ENCODE measurements around the gene ZNF396.

ZNF396 gene

DNA sequence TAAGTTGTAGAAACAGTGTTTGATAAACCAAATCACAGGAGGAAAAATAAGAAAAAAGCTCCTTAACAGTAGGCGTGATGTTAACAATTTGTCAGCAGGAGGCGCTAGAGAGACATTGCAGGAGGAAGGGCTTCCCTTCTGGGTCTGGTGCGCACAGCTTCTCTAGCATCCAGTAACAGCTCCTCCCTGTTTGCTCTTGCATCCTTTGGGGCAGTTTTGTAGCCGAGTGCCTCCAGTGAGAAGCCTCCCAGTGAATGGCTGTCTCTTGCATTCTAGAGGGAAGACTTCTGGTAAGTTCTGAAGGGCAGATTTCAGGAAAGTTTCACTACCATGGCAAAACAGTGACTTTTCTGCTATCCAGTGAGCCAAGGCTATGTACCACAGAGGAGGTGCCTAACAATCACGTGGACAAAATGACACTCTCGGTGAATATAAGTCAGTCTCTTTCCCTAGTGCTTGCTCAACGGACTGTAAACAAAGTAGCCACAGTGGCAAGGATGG, 9.5 kb upstream of the ZNF396 start:
- DNase-seq (ENCODE audit: extremely low spot score, insufficient read length, low read depth) = no peak
- peak; percentile 79 for FAIRE-seq

DNA sequence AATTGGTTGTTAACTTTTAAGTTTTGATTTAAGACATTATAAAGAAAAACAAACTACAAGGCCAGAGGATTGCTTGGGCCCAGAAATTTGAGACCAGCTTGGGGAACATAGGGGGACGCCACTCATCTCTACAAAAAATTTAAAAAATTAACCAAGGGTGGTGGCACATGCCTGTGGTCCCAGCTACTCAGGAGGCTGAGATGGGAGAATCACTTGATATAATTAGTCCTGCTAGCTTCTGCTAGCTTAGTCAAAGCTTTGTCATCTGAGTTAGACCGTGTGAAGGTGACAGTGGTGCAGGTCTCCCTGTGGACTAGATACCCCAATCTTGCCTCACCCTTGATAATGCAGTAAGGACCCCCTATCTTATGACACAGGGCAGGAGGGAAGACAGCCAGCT, 6.0 kb upstream of the ZNF396 start:
- FAIRE-seq = no peak
- DNase-seq (ENCODE audit: extremely low spot score, insufficient read length, low read depth) = no peak

DNA sequence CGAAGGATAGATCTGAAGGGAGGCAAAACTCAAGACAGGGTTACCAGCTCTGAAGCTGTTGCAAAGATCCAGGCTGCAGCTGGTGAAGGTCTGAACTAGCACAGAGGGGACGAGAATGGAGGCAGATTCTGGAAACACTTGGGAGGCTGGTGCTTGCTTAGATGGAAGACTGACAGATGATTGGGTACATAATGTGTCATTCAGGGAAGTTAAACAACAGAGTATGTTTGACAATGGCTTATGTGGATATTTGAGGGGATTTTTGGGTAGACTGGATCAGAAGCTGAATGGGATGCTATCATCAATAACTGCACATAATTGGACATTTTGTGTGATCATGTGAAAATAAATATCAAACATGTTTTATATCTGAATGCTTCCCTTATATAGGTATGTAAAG, 2.3 kb upstream of the ZNF396 start:
- FAIRE-seq (no peak), DNase-seq (ENCODE audit: extremely low spot score, insufficient read length, low read depth) (no peak)

DNA sequence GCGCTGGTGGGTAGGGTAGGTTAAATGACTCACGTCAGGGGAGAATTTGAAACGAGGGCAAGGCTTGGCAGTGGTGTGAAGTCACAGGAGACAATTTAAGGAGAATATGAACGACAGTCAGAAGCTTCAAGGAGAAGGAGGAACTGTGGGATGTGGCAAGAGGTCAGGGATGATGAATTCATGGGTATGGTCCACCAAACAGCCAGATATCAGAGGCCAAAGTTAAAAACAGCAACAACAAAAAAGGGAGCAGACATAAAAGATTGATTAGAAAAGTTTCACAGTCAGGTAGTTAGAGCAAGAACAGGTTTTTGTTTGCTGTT, 1.4 kb upstream of the ZNF396 start:
- DNase-seq (ENCODE audit: extremely low spot score, insufficient read length, low read depth) (no peak), FAIRE-seq (no peak)

DNA sequence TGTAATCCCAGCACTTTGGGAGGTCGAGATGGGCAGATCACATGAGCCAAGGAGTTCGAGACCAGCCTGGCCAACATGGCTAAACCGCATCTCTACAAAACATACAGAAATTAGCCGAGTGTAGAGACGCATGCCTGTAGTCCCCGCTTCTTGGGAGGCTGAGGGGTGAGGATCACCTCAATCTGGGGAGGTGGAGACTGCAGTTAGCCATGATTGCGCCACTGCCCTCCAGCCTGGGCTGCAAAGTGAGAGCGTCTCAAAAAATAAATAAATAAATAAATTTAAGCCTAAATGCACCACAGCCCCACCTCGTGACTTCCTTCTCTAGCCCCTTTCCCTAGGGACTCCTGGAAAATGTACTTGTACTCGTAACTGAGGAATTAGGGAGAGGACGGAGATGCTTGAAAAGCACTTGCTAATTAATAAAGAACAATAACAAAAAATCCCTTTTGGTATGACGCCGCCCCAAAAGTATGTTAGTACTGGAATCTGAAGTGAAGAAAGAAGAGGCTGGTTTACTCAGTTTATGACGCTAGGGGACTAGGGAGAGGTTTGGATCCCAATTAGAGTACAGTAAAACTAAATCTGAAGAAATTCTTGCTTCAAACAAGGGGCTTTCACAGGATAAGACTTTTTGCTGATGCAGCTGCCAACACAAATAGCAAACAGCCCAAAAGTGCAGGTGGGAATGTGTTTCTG, 887 bp upstream of the ZNF396 start:
- FAIRE-seq (no peak), DNase-seq (ENCODE audit: extremely low spot score, insufficient read length, low read depth) (no peak)

DNA sequence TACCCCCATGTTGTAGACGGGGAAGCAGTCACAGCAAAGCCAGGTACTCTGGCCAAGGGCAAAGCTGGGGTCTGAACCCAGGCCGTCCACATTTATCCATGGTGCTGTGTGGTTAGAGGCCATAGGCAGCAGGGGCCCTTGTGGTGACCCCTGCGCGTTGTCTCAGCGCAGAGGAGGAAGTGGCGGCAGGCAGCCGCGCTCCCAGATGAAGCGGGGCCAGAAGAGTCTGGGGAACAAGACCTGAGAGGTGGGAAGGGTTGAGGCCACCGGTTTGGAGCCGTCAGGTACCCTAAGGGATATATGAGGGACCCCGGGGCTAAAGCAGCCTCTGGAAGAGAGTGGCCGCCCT, 770 bp downstream of the ZNF396 start:
- DNase-seq (ENCODE audit: extremely low spot score, insufficient read length, low read depth) = no peak
- no peak for FAIRE-seq

DNA sequence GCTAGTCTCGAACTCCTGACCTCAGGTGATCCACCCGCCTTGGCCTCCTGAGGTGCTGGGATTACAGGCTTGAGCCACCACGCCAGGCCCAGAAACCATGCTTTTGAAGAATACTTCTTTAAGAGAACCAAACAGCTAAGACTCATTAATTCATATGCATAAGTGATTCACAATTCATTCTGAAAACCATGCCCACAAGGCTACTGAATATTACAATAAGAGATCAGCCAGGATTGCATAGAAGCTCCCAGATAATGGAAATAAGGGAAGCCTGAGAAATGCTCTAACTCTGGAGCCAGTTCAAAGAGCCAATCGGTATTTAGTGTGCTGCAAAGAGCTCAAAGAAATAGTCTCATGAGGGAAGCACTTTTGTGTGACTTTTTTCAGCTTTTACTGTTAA, 2.4 kb downstream of the ZNF396 start:
- no peak for DNase-seq (ENCODE audit: extremely low spot score, insufficient read length, low read depth)
- no peak for FAIRE-seq

DNA sequence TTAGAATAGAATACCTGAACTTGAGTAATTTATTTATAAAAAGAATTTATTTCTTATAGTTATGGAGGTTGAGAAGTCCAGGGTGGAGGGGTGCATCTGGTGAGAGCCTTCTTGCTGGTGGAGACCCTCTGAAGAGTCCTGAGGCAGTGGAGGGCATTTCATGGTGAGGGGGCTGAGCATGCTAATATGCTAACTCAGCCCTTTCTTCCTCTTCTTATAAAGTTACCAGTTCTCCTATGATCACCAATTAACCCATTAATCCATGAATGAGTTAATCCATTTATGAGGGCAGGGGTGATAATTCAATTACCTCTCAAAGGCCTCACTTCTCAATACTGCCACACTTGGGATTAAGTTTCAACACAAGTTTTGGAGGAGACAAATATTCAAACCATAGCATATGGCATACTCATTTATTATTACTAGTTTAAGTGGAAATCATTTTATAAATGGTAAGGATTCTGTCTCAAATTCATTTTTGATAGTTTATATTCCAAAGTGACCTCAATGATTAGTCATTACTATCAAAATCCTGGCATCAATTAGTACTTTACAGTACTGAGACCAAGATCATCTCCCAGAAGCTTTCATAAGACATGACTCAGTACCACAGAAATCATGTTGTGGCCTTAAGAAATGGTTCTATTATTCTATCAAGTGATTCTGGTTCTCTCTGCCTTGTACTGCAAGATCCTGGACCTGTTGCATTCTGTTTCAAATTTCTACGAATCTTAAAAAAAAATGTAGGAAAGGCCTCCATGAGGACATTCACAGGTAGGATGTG, 5.5 kb downstream of the ZNF396 start:
- no peak for DNase-seq (ENCODE audit: extremely low spot score, insufficient read length, low read depth)
- no peak for FAIRE-seq

DNA sequence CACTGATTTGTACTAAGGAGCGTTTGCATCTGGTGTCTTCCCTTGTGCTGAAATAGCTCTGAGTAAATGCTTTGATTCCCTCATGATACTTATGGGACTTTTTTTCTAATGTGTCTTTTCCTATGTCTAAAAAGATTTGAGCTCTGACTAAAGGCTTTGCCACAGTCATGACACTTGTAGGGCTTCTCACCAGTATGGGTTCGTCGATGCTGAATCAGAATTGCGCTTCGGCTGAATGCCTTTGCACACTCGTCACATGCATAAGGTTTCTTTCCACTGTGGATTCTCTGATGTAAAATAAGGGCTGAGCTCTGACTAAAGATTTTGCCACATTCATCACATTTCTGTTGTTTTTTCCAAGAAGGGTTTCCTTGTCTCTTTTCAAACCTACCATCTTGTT, 8.0 kb downstream of the ZNF396 start:
- no peak for DNase-seq (ENCODE audit: extremely low spot score, insufficient read length, low read depth)
- FAIRE-seq = no peak

DNA sequence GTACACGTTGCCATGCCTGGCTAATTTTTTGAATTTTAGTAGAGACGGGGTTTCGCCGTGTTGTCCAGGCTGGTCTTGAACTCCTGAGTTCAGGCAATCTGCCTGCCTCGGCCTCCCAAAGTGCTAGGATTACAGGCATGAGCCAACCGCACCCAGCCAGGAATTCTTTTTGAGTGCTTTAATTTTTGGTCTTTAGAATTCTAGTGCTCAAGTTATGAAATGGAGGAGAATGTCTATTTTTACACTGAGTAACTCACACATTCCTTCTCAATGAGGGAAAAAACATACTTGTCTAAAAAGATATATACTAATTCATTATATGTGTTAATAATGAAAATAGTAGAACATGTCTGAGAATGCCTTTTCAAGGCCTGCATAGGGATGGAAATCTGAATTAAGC, 8.5 kb downstream of the ZNF396 start:
- FAIRE-seq = no peak
- no peak for DNase-seq (ENCODE audit: extremely low spot score, insufficient read length, low read depth)

DNA sequence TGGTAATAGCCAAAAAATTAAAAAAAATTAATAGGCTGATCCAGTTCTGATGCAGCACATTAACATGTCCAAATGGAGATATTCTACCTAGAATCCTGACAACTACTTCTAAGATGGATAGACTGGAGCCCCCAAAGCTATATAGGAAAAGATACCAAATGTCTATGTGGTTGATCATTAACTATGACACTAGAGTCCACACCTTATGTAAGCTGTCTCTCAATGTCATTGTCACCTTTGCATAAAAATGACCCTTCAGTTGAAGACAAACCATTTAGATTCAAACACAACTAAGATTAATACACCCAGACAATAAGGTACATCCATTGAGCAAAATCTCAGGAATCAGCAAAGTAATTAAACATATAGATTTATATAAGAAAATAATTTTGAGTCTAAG, 14.6 kb downstream of the ZNF396 start:
- DNase-seq (ENCODE audit: extremely low spot score, insufficient read length, low read depth) = no peak
- FAIRE-seq = no peak

DNA sequence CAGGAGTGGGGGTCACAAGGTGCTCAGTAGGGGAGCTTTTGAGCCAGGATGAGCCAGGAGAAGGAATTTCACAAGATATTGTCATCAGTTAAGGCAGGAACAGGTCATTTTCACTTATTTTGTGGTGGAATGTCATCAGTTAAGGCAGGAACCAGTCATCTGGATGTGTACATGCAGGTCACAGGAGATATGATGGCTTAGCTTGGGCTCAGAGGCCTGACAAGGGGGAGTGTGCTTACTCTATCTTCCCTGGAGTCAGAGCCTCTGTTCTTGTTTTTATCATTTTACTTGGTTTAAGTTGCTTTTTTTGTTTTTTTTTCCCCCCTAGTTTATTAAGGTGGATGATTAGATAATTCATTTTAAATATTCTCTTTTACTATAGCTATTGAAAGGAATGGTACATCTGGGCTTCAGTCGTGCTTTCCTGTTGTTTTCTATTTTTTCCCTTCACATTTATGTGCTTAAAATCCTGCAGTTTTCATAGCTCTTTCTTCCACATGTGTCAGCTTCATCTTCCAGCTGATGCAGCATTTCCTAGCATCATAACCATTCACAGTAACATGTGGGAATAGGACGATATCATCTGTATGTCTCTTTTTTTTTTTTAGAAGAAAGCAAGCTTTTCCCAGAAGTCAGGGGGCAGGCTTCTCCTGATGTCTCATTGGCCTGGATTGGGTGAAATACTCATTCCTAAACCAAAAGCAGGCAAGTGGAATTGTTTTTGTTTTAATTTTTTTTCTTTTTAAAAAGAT, 15.4 kb downstream of the ZNF396 start:
- FAIRE-seq (no peak), DNase-seq (ENCODE audit: extremely low spot score, insufficient read length, low read depth) (no peak)

DNA sequence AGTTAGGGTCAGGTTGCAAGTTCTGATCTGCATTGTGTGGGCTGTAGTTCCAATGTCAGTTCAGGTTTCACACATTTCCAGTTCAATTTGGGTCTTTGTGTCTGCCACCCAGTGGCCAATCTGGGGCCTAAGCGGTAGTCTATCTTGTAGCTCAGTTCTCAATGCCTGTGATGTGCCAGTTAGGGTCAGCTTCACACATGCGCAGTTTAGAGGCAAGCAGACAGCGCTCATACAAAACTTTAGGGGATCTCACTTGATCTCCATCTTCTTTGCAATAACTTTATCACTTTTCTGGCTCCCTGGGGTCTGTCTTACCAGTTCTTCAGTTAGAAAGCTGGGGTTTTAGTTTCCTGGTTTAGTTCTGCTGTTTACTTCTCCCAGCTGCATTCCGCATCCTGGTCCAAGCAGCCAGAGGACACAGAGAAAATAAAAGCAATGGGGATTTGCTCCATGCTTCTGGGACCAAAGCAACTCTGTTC, 22.0 kb downstream of the ZNF396 start:
- FAIRE-seq (peak; percentile 67), DNase-seq (ENCODE audit: extremely low spot score, insufficient read length, low read depth) (no peak)

DNA sequence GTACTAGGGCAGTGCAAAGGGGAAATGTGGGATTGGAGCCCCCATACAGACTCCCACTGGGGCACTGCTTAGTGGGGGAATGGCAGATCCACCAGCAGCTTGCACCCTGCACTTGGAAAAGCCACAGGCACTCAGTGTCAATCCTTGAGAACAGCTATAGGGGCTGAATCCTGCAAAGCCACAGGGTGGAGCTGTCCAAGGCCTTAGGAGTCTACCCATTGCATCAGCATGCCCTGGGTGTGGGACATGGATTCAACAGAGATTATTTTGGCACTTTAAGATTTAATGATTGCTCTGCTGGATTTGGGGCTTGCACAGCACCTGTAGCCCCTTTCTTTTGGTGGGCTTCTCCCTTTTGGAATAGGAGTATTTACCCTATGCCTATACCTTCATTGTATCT, 24.4 kb downstream of the ZNF396 start:
- DNase-seq (ENCODE audit: extremely low spot score, insufficient read length, low read depth) = no peak

DNA sequence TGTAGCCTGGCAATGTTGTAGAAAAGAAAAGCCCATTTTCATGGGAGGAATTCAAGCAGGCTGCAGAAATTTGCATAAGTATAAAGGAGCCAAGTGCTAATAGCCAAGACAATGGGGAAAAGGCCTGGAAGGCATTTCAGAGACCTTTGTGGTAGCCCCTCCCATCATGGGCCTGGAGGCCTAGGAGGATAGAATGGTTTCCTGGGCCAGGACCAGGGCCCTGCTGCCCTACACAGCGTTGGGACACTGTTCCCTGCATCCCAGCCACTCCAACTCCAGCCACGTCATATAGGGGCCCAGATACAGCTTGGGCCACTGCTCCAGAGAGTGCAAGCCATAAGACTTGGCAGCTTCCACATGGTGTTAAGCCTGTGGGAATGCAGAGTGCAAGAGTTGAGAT, 24.9 kb downstream of the ZNF396 start:
- DNase-seq (ENCODE audit: extremely low spot score, insufficient read length, low read depth) (no peak), FAIRE-seq (no peak)

More for the DNA sequence above, 24.4 kb downstream of the ZNF396 start:
- no peak for FAIRE-seq

DNA sequence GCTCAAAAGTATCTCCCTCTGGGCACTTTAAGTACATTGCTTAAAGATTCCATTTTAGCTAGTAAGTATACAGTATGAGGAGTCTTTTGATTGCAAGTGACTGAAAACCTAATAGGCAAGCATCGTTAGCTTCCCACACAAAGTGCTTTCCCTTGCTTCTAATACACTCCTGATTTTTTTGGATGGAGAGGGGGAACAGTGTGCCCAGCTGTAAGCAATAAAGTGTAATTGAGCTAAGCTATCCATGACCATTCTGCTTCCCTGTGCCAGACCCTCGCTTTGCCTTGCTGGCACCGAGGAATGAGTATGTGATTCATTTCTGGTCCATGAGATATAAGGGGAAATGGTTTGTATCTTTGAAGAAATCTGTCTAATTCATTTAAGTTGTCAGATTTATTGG, 29.1 kb downstream of the ZNF396 start:
- FAIRE-seq (no peak), DNase-seq (ENCODE audit: extremely low spot score, insufficient read length, low read depth) (no peak)

DNA sequence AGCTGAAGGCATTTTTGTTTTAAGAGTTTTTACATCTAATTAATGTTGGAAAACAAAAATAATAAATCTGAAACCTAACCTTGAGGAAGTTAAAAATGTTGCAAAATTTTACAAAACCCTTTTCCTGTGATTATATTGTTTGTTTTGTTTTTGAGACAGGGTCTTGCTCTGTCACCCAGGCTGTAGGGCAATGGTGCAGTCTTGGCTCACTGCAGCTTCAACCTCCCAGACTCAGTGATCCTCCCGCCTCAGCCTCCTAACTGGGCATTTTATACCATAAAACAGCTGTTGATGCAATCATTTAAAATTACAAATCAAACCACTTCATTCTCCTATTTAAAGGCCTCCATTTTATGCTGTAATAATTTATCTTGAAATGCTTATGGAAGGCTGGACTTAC, 31.2 kb downstream of the ZNF396 start:
- FAIRE-seq (no peak), DNase-seq (ENCODE audit: extremely low spot score, insufficient read length, low read depth) (no peak)

DNA sequence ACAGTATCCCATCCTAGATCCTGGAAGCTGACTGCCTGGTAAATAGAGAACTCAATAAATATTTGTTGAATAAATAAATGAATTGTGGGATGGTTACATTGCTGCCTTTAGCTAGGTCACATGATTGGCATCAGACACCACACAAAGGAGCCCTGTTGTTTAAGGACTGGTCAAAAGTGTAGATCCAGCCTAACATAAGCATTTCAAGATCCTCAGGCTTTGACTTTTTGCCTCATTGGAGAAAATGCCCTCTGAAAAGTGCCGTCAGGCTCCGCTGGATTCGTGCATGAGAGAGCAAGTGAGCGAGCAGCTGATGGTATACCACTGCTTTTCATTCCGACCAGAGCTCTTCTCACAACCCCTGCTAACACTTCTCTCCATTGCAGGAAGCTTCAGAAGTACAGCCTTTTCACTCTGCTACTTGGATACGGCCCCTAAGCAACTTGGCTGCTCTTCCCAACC, 31.6 kb downstream of the ZNF396 start:
- DNase-seq (ENCODE audit: extremely low spot score, insufficient read length, low read depth) (no peak), FAIRE-seq (peak; percentile 48)

DNA sequence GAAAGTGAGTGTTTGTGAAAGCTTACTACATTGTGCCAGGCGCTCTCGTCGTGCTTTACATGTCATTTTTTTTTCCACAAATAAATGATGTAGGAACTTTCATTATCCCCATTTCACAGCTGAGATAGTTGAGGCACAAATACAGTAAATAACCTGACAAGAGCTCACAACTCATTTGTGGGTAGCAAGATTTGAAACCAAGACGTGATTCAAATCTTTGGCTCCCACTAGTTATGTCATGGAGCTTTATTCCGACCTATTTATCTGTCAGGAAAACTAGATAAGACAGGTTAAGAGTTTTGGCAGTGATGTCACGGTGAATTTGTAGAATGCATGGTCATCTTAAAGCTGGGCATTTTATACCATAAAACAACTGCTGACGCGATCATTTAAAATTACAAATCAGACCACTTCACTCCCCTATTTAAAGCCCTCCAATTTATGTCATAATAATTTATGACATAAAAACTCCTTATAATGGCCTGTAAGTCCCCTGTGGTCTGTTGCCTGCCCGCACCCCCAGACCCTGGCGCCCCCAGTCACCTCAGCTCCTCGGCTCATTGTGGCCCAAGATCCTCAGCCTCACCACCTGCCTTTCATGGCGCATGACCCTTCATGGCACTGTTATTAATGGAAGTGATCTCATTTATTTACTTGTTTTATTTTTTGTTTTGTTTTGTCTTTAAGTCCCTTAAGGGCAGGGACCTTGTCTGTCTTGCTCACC, 32.2 kb downstream of the ZNF396 start:
- DNase-seq (ENCODE audit: extremely low spot score, insufficient read length, low read depth) (no peak), FAIRE-seq (no peak)
